HCT116 (cell line): ENCODE results near the gene ZBTB5. TPM values are rescaled to one million over a fixed set of nuclear protein-coding genes. Genes with fewer than 3 reads are reported as not detected.
"Not testable (repeated sequence)": the region's sequence is repeated elsewhere in the genome, so short reads cannot be mapped to it uniquely, and the experiment has no call there.

Experiments
- ATAC-seq: fragments of 200-7000 bp; cut with Tn5 transposase; 2 replicates; pipeline ENCODE4 v1.9.1; 2020; ENCODE audit warnings: mild to moderate bottlenecking, moderate library complexity
- BruUV-seq: library from RNA; stranded (reverse); fragments of 400-500 nt; replicated peaks from 2 replicates; lab custom pipeline; 2021; lab: Mats Ljungman, UMichigan
- CTCF ChIA-PET: fragments of 300-600 bp; sonication (Branson Sonifier 250); formaldehyde crosslinking; loops from one replicate; lab custom pipeline; 2021; ENCODE audit warnings: antibody characterized with exemption; lab: Charles Lee
- POLR2A ChIA-PET: fragments of 300-600, 350-600 bp; sonication (Branson Sonifier 250); formaldehyde crosslinking; loops from one replicate; lab custom pipeline; 2021; ENCODE audit warnings: antibody characterized with exemption; lab: Charles Lee
- RAD21 ChIA-PET, 2 experiments: fragments of 300-600 bp; sonication (Branson Sonifier 250); formaldehyde crosslinking; loops; one replicate each; lab custom pipeline; 2023; ENCODE audit warnings: low total read pairs in 2 of 2; ENCODE audit not compliant: uncharacterized antibody in 2 of 2, unreplicated experiment in 2 of 2, low non-redundant PET in 1 of 2; lab: Charles Lee
- DNase-seq: peaks from one replicate; pipeline ENCODE4 v3.0.0-alpha.2; 2010; ENCODE audit warnings: low read depth, low spot score
- H2AFZ ChIP-seq: fragments of 200-600 bp; shearing (Covaris generic), sonication (generic); 2 replicates; pipeline ENCODE4 v1.6.1; 2017; ENCODE audit warnings: low read depth, mixed run types, mixed read lengths, antibody characterized with exemption, low read length; ENCODE audit not compliant: poor library complexity, severe bottlenecking
- H3K27ac ChIP-seq: 2 replicates; pipeline ENCODE4 v1.5.1; 2012; ENCODE audit warnings: low read depth, low read length
- H3K27me3 ChIP-seq: fragments of 200-600 bp; sonication (generic); 2 replicates; pipeline ENCODE4 v1.6.1; 2016; ENCODE audit warnings: mixed run types, low read length, mixed read lengths; ENCODE audit not compliant: insufficient read depth
- H3K36me3 ChIP-seq, 2 experiments: fragments of 200-500 bp in 1 of 2; fragments of 200-600 bp in 1 of 2; sonication (Bioruptor generic) in 1 of 2; sonication (generic) in 1 of 2; 2 replicates each; pipeline versions ENCODE4 v1.5.1 to v1.6.1; 2014 to 2016; ENCODE audit warnings: low read length in 2 of 2, inconsistent platforms in 1 of 2, mixed read lengths in 1 of 2, mixed run types in 1 of 2; ENCODE audit not compliant: insufficient read depth in 2 of 2, control insufficient read depth in 1 of 2
- H3K4me1 ChIP-seq, 2 experiments: fragments of 200-600 bp in 1 of 2; sonication (generic) in 1 of 2; 2 replicates each; pipeline versions ENCODE4 v1.5.1 to v1.6.1; 2012 to 2017; ENCODE audit warnings: low read length in 2 of 2, inconsistent platforms in 1 of 2, mild to moderate bottlenecking in 1 of 2, mixed read lengths in 1 of 2, mixed run types in 1 of 2, moderate library complexity in 1 of 2; ENCODE audit not compliant: insufficient read depth in 2 of 2, control insufficient read depth in 1 of 2
- H3K4me2 ChIP-seq: fragments of 200-600 bp; sonication (generic); 2 replicates; pipeline ENCODE4 v1.6.1; 2017; ENCODE audit warnings: mixed run types, low read length, mixed read lengths
- H3K4me3 ChIP-seq, 2 experiments: fragments of 200-600 bp in 1 of 2; sonication (generic) in 1 of 2; replicated peaks in 1 of 2; 2 replicates each; pipeline ENCODE4 v1.5.1; 2011 to 2016; ENCODE audit warnings: low read length in 2 of 2, control low read depth in 1 of 2, low read depth in 1 of 2, mild to moderate bottlenecking in 1 of 2, mixed read lengths in 1 of 2, mixed run types in 1 of 2
- H3K79me2 ChIP-seq: fragments of 200-600 bp; sonication (generic); 2 replicates; pipeline ENCODE4 v1.6.1; 2017; ENCODE audit warnings: mild to moderate bottlenecking, mixed run types, low read length, moderate library complexity, mixed read lengths; ENCODE audit not compliant: insufficient read depth
- H3K9ac ChIP-seq: fragments of 200-600 bp; sonication (generic); 2 replicates; pipeline ENCODE4 v1.6.1; 2016; ENCODE audit warnings: low read length, mixed read lengths
- H3K9me2 ChIP-seq: fragments of 200-600 bp; sonication (generic), shearing (Covaris generic); 2 replicates; pipeline ENCODE4 v1.6.1; 2017; ENCODE audit warnings: mixed run types, mild to moderate bottlenecking, moderate library complexity; ENCODE audit not compliant: insufficient read depth
- H3K9me3 ChIP-seq, 2 experiments: fragments of 200-500 bp in 1 of 2; fragments of 200-600 bp in 1 of 2; sonication (Bioruptor generic) in 1 of 2; sonication (generic) in 1 of 2; 2 replicates each; pipeline ENCODE4 v1.6.1; 2014 to 2017; ENCODE audit warnings: low read length in 2 of 2, mixed read lengths in 2 of 2, inconsistent platforms in 1 of 2, low read depth in 1 of 2, mild to moderate bottlenecking in 1 of 2, mixed run types in 1 of 2, moderate library complexity in 1 of 2; ENCODE audit not compliant: control insufficient read depth in 1 of 2, insufficient read depth in 1 of 2
- H4K20me1 ChIP-seq: fragments of 200-600 bp; sonication (generic), shearing (Covaris generic); 2 replicates; pipeline ENCODE4 v1.6.1; 2017; ENCODE audit warnings: mixed run types, mild to moderate bottlenecking, moderate library complexity; ENCODE audit not compliant: insufficient read depth
- CBX3 ChIP-seq: IDR thresholded peaks from 2 replicates; pipeline ENCODE4 v1.6.1; 2012; ENCODE audit warnings: low read depth
- EZH2phosphoT487 ChIP-seq: fragments of 200-600 bp; IDR thresholded peaks from 2 replicates; pipeline ENCODE4 v1.6.1; 2018; ENCODE audit warnings: antibody characterized with exemption, borderline replicate concordance
- JUND ChIP-seq: IDR thresholded peaks from 2 replicates; pipeline ENCODE4 v1.6.1; 2012
- RAD21 ChIP-seq: IDR thresholded peaks from 2 replicates; pipeline ENCODE4 v1.6.1; 2012; ENCODE audit warnings: low read depth, mild to moderate bottlenecking
- SRF ChIP-seq: IDR thresholded peaks from 2 replicates; pipeline ENCODE4 v1.6.1; 2012; ENCODE audit warnings: low read depth
- intact Hi-C: fragments of 100-400 bp; cut with micrococcal nuclease; formaldehyde crosslinking; loops from 2 replicates; pipeline ENCODE4 v1.10.0; 2022
- total RNA-seq: library from RNA; stranded (reverse); gene quantifications from one replicate; pipeline ENCODE4 v1.2.1, GENCODE V29; 2021; ENCODE audit not compliant: unreplicated experiment
- TF ChIP-seq, protein P1 (sequence below), 3 experiments: fragments of 200-600 bp in 1 of 3; sonication (generic) in 1 of 3; IDR thresholded peaks in 2 of 3; conservative IDR thresholded peaks in 1 of 3; 2 replicates each; pipeline ENCODE4 v1.5.1; 2012 to 2017; ENCODE audit warnings: low read depth in 2 of 3, low read length in 2 of 3, antibody characterized with exemption in 1 of 3, borderline replicate concordance in 1 of 3, control low read depth in 1 of 3, mild to moderate bottlenecking in 1 of 3, mixed read lengths in 1 of 3, mixed run types in 1 of 3, moderate library complexity in 1 of 3; ENCODE audit not compliant: insufficient read depth in 1 of 3
- TF ChIP-seq, protein P2 (sequence below): IDR thresholded peaks from 2 replicates; pipeline ENCODE4 v1.6.1; 2012; ENCODE audit warnings: low read depth
- TF ChIP-seq, protein P3 (sequence below): IDR thresholded peaks from 2 replicates; pipeline ENCODE4 v1.6.1; 2012

ZBTB5 gene
- total RNA-seq, 1 experiment from 2014 or later: 22.3 TPM

DNA sequence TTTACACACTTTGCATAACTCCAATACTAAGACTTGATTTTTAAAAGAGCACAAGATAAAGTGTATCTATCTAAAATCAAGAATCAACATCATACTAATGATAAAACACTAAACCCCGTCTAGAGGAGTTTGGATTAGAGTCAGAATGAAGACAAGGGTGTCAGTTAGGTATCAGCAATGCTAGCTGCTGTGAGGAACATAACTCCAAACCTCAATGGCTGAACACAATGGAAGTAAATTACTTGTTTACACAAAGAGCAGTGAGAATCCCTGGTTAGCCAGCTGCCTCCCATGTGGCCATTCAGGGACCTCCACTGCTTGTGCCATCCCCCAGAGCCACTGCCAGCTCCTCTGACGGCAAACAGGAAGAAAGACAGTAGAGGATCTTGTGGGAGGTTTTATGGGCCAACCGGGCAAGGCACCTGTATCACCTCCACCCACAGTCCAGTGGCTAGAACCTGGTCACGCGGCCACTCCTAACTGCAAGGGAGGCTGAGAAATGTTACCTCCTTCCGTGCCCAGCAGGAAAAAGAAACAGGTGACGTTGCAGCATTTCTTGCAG is 66.7 kb downstream of the ZBTB5 start:
- no peak overlapping the region for H3K9ac ChIP-seq

DNA sequence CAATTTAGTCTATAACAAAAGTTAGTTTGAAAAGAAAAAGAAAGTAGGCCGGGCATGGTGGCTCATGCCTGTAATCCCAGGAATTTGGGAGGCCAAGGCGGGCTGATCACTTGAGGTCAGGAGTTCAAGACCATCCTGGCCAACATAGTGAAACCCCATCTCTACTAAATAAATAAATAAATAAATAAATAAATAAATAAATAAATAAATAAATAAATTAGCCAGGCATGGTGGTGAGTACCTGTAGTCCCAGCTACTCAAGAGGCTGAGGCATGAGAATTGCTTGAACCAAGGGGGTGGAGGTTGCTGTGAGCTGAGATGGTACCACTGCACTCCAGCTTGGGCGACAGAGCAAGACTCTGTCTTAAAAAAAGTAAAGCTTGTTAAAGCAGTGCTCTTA is 67.3 kb downstream of the ZBTB5 start:
- ATAC-seq, H3K36me3 ChIP-seq, H3K9me3 ChIP-seq, H3K4me2 ChIP-seq, CTCF ChIA-PET, H4K20me1 ChIP-seq, BruUV-seq, H3K27ac ChIP-seq, DNase-seq, H3K4me1 ChIP-seq, H3K9me2 ChIP-seq, H3K9ac ChIP-seq, H2AFZ ChIP-seq, RAD21 ChIA-PET, H3K79me2 ChIP-seq, H3K27me3 ChIP-seq, H3K4me3 ChIP-seq, POLR2A ChIA-PET: not testable (repeated sequence)
- intact Hi-C loops: loop anchor here (10.0 kb wide), 1 partner anchor 523 kb away; no protein-coding TSS in a partner anchor

More for the DNA sequence above, 66.7 kb downstream of the ZBTB5 start:
- H3K27ac ChIP-seq: no peak overlapping the region
- BruUV-seq: no TSS peak
- no peaks in the 10 kb centered on the region for H3K79me2 ChIP-seq
- H3K4me2 ChIP-seq: no peak overlapping the region
- H3K9me3 ChIP-seq: no peaks in the 10 kb centered on the region
- TF ChIP-seq JUND: no peak
- TF ChIP-seq, protein P1, sequence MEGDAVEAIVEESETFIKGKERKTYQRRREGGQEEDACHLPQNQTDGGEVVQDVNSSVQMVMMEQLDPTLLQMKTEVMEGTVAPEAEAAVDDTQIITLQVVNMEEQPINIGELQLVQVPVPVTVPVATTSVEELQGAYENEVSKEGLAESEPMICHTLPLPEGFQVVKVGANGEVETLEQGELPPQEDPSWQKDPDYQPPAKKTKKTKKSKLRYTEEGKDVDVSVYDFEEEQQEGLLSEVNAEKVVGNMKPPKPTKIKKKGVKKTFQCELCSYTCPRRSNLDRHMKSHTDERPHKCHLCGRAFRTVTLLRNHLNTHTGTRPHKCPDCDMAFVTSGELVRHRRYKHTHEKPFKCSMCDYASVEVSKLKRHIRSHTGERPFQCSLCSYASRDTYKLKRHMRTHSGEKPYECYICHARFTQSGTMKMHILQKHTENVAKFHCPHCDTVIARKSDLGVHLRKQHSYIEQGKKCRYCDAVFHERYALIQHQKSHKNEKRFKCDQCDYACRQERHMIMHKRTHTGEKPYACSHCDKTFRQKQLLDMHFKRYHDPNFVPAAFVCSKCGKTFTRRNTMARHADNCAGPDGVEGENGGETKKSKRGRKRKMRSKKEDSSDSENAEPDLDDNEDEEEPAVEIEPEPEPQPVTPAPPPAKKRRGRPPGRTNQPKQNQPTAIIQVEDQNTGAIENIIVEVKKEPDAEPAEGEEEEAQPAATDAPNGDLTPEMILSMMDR (IDR thresholded peaks at IDR 0.05 in 2 of 3, conservative IDR thresholded peaks at IDR 0.05 in 1 of 3; ENCODE audit: borderline replicate concordance in 1 of 3, insufficient read depth in 1 of 3, low read depth in 2 of 3, low read length in 2 of 3): no peak
- TF ChIP-seq EZH2phosphoT487: no peak
- TF ChIP-seq RAD21: no peak
- no peak for TF ChIP-seq CBX3
- TF ChIP-seq SRF: no peak
- TF ChIP-seq, protein P2, sequence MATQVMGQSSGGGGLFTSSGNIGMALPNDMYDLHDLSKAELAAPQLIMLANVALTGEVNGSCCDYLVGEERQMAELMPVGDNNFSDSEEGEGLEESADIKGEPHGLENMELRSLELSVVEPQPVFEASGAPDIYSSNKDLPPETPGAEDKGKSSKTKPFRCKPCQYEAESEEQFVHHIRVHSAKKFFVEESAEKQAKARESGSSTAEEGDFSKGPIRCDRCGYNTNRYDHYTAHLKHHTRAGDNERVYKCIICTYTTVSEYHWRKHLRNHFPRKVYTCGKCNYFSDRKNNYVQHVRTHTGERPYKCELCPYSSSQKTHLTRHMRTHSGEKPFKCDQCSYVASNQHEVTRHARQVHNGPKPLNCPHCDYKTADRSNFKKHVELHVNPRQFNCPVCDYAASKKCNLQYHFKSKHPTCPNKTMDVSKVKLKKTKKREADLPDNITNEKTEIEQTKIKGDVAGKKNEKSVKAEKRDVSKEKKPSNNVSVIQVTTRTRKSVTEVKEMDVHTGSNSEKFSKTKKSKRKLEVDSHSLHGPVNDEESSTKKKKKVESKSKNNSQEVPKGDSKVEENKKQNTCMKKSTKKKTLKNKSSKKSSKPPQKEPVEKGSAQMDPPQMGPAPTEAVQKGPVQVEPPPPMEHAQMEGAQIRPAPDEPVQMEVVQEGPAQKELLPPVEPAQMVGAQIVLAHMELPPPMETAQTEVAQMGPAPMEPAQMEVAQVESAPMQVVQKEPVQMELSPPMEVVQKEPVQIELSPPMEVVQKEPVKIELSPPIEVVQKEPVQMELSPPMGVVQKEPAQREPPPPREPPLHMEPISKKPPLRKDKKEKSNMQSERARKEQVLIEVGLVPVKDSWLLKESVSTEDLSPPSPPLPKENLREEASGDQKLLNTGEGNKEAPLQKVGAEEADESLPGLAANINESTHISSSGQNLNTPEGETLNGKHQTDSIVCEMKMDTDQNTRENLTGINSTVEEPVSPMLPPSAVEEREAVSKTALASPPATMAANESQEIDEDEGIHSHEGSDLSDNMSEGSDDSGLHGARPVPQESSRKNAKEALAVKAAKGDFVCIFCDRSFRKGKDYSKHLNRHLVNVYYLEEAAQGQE: no peak
- TF ChIP-seq, protein P3, sequence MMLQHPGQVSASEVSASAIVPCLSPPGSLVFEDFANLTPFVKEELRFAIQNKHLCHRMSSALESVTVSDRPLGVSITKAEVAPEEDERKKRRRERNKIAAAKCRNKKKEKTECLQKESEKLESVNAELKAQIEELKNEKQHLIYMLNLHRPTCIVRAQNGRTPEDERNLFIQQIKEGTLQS: no peak
- ChIA-PET RAD21 (no interaction called here), POLR2A (no interaction called here), CTCF (no interaction called here)
- H2AFZ ChIP-seq: no peak overlapping the region
- ATAC-seq (no peak), DNase-seq (no peak)
- H3K36me3 ChIP-seq: no peaks in the 10 kb centered on the region; a peak in 1 of 4 replicates
- peaks cover 4 to 6% of the 10 kb centered on the region in 2 experiments; a peak in 3 of 4 replicates for H3K4me1 ChIP-seq
- H3K4me3 ChIP-seq: no peak overlapping the region
- intact Hi-C loops: loop anchor here (10.0 kb wide), 1 partner anchor 524 kb away; no protein-coding TSS in a partner anchor
- no peaks in the 10 kb centered on the region for H3K27me3 ChIP-seq
- no peaks in the 10 kb centered on the region for H3K9me2 ChIP-seq
- H4K20me1 ChIP-seq: no peaks in the 10 kb centered on the region
